SKM-1 treated with dmso at 0.1 percent for 144 hours (cell line): ENCODE measurements around the gene TBATA.

Source experiments
- DNase-seq: peaks from one replicate; lab custom pipeline; 2025; ENCODE audit not compliant: unreplicated experiment; lab: John Stamatoyannopoulos, UW

The TBATA gene

GRCh38 chr10:70722820-70723424, 62.3 kb downstream of the TBATA start:
- DNase-seq = no peak
